Astrocyte of the spinal cord (primary cell): ENCODE measurements around the gene CPN2.

Source experiments
- DNase-seq: peaks from one replicate; pipeline ENCODE4 v3.0.0; 2011; ENCODE audit warnings: low read depth, low spot score
- H3K4me3 ChIP-seq: 2 replicates; pipeline ENCODE4 v1.5.1; 2011; ENCODE audit warnings: low read depth, mild to moderate bottlenecking, low read length, moderate library complexity
- in situ Hi-C: cut with HindIII; loops from 2 replicates; pipeline ENCODE4 v1.10.0; 2017; ENCODE audit warnings: low sequenced_read_pairs
- TF ChIP-seq, protein P1 (sequence below): IDR thresholded peaks from 2 replicates; pipeline ENCODE4 v1.5.1; 2012; ENCODE audit warnings: low read depth, mild to moderate bottlenecking, low read length, inconsistent platforms

Gene CPN2

DNA sequence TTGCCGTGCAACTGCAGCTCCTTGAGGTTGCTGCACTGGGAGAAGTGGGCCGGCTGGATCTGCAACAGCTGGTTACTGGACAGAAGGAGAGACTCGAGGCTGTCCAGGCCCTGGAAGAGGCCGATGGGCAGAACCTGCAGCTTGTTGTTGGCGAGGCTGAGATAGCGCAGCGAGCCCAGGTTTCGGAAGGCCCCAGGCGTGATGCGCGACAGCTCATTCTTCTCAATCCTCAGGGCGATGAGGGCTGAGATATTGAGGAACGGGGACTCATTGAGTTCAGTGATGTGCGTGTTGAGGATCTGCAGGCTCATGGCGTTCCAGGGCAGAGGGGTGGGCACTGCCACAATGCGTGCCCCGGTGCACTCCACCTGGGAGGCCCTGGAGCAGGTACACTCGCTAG lies 9.4 kb upstream of the CPN2 start:
- H3K4me3 ChIP-seq, result no peak overlapping the region
- TF ChIP-seq, protein P1, sequence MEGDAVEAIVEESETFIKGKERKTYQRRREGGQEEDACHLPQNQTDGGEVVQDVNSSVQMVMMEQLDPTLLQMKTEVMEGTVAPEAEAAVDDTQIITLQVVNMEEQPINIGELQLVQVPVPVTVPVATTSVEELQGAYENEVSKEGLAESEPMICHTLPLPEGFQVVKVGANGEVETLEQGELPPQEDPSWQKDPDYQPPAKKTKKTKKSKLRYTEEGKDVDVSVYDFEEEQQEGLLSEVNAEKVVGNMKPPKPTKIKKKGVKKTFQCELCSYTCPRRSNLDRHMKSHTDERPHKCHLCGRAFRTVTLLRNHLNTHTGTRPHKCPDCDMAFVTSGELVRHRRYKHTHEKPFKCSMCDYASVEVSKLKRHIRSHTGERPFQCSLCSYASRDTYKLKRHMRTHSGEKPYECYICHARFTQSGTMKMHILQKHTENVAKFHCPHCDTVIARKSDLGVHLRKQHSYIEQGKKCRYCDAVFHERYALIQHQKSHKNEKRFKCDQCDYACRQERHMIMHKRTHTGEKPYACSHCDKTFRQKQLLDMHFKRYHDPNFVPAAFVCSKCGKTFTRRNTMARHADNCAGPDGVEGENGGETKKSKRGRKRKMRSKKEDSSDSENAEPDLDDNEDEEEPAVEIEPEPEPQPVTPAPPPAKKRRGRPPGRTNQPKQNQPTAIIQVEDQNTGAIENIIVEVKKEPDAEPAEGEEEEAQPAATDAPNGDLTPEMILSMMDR, result no peak
- DNase-seq, result no peak
- in situ Hi-C loops, result no loop called here

DNA sequence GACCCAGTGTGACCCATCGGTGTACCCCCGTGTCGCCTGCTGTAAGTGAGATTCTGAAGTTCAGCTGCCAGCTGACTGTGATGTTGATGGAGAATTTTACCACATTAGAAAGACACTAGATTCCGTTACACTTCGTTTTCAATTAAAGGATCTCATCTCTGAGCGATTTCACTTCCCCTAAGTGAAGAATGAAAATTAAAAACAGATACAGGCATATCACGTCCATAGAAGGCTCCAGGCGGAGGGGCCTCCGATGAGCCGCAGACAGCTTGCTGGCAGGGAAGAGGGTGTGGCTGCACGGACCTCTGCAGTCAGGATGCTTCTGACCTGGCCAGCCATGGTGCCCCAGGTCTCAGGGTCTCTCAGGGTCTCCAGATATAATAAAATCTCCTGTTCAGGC lies 6.6 kb upstream of the CPN2 start:
- DNase-seq, result no peak
- TF ChIP-seq, protein P1, result no peak
- H3K4me3 ChIP-seq, result no peak overlapping the region
- in situ Hi-C loops, result no loop called here

DNA sequence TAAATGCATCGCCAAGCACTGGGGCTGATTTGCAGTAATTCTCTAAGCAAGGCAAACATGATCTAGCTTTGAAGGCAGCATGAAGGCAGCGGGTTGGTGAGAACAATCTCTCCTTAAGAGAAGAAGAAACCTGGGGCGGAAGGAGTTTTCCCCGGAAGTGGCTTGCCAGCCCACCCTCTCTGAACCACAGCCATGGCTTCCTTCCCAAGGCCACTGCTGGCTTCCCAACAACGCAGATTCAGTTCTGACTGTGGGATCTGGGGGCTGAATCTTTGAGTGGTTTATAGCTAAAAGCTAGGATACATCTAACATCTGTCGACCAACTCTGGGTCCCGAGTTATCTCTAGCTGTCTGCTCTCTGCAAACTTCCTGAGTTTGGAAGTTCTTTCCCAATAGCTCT lies 4.3 kb upstream of the CPN2 start:
- H3K4me3 ChIP-seq, result no peak overlapping the region
- in situ Hi-C loops, result no loop called here
- TF ChIP-seq, protein P1, result no peak
- no peak for DNase-seq

DNA sequence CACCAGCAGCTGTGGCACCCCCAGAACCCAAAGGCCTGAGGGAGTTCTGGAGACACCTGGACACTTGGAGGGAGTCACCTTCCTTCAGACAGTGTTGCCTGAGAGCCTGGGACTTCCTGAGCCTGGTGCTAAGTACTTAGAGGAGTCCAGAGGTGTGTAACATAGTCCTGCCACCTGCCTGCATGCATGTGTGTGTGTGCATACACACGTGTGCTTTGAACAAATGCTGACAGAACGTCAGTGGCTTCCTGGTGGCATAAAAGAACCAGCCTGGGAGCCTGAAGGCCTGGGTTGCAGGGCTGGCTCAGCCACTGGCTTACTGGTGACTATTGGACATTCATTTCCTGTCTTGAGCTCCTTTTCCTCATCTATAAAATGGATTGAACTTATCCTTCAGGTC lies 3.2 kb upstream of the CPN2 start:
- no peak overlapping the region for H3K4me3 ChIP-seq
- DNase-seq, result no peak
- in situ Hi-C loops, result no loop called here
- TF ChIP-seq, protein P1, result no peak

DNA sequence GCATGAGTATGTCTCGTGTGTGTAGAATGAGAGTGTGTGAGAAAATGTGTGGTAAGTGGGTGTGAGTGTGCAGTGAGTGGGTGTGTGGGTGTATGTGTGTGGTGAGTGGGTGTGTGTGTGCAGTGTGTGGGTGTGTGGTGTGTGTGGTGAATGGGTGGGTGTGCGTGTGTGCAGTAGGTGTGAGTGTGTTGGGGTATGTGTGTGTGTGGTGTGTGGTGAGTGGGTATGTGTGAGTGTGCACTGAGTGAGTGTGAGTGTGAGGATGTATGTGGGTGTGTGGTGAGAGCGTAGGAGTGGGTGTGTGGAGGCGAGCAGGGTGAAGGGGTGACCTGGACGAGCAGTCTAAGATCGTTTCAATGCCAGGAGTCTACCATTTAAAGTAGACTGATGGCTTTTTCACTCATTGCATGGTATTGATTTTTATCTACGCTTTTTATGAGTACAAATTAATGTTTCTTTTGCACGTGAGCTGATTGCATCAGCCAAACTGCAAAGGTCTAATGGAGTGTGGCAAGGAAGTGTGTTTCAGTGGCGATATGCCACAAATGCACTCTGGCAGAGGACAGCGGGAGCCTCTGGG lies 1.6 kb upstream of the CPN2 start:
- in situ Hi-C loops, result no loop called here
- TF ChIP-seq, protein P1, result no peak
- H3K4me3 ChIP-seq, result no peak overlapping the region
- DNase-seq, result no peak

DNA sequence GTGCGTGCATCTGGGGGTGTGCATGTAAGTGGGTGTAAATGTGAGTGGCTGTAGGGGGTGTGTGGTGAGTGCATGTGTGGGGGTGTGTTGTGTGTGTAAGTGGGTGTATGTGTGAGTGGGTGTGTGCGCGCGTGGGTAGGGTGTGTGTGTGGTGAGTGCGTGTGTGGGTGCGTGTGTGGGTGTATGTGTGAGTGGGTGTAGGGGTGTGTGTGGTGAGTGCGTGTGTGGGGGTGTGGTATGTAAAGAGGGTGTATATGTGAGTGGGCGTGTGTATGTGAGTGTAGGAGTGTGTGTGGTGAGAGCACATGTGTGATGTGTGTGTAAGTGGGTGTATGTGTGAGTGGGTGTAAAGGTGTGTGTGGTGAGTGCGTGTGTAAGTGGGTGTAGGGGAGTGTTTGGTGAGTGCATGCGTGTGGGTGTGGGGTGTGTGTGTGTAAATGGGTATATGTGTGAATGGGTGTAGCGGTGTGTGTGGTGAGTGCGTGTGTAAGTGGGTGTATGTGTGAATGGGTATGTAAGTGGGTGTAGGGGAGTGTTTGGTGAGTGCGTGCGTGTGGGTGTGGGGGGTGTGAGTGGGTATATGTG lies 916 bp upstream of the CPN2 start:
- no peak for DNase-seq
- no peak overlapping the region for H3K4me3 ChIP-seq
- in situ Hi-C loops, result no loop called here
- TF ChIP-seq, protein P1, result no peak
